ENCODE data around the gene MIEN1.
"Not testable (repeated sequence)": the region's sequence is repeated elsewhere in the genome, so short reads cannot be mapped to it uniquely, and the experiment has no call there.

MIEN1 gene

GRCh38 chr17:39737206-39737759, 7.0 kb upstream of the MIEN1 start:
- FAIRE-seq = no peak
- DNase-seq (ENCODE audit: insufficient read length) = no peak
- TF ChIP-seq TAF1 (IDR thresholded peaks at IDR 0.05; ENCODE audit: borderline replicate concordance, low read depth, low read length) = no peak
- TF ChIP-seq POLR2AphosphoS5 (IDR thresholded peaks at IDR 0.05; ENCODE audit: low read depth, low read length) = no peak
- TF ChIP-seq POLR2A (IDR thresholded peaks at IDR 0.05; ENCODE audit: low read depth, low read length) = no peak

DNA sequence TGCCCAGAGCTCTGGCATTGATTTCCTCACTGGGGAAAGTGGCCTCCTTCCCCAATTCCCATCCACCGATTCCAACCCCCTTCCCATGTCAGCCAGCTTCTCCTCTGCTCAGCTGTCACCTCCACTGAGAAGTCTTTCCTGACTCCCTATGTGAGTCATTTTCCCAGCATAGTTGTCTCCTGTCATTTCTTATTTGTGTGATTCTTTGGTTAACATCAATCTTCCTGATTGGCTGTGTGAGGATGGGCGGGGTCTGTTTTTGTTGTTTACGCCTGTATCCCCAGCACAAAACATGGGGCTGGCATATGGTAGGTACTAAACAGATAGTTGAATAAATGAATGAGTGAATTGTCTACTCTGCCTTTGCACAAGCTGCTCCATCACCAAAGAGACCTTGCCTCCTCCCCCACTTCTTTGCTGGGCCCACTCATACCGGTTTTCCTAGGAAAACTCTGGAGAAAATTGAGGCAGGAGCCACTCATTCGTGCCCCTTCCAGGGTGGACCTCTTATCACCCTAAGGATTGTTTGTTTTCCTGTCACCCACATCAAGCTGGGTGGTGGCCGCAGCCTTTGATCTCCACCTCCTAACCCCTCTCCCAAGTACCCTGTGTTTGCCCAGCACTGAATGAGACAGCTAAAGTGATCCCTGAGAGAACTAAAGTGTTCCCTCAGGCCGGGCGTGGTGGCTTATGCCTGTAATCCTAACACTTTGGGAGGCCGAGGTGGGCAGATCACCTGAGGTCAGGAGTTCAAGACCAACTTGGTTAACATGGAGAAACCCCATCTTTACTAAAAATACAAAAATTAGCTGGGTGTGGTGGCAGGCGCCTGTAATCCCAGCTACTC, 6.2 kb upstream of the MIEN1 start:
- FAIRE-seq (no peak), DNase-seq (ENCODE audit: insufficient read length) (no peak)
- TF ChIP-seq TAF1 (IDR thresholded peaks at IDR 0.05; ENCODE audit: borderline replicate concordance, low read depth, low read length) (no peak), POLR2AphosphoS5 (IDR thresholded peaks at IDR 0.05; ENCODE audit: low read depth, low read length) (no peak), POLR2A (IDR thresholded peaks at IDR 0.05; ENCODE audit: low read depth, low read length) (no peak)

DNA sequence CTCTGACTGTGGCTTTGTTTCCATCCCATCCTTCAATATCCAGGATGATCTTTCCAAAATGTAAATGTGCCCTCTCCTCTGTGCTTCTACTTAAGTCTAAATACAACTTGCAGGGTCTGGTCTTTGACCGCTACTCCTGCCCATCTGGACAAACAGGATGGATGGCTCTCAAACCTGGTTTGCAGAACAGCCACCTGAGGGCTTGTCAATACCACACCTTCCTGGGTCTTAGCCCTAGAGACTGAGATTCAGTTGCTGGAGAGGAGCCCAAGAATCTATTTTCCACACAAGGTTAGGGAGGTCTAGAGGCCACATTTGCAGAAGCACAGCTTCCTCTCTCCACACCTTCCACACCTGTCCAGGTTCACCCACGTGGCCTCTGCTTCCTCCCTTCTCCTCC, 5.5 kb upstream of the MIEN1 start:
- TF ChIP-seq POLR2A (IDR thresholded peaks at IDR 0.05; ENCODE audit: low read depth, low read length) = no peak
- TF ChIP-seq POLR2AphosphoS5 (IDR thresholded peaks at IDR 0.05; ENCODE audit: low read depth, low read length) = no peak
- TF ChIP-seq TAF1 (IDR thresholded peaks at IDR 0.05; ENCODE audit: borderline replicate concordance, low read depth, low read length) = no peak
- FAIRE-seq (no peak), DNase-seq (ENCODE audit: insufficient read length) (no peak)

- DNase-seq (ENCODE audit: insufficient read length) (no peak), FAIRE-seq (no peak)
- no peak for TF ChIP-seq TAF1 (IDR thresholded peaks at IDR 0.05; ENCODE audit: borderline replicate concordance, low read depth, low read length)
- no peak for TF ChIP-seq POLR2A (IDR thresholded peaks at IDR 0.05; ENCODE audit: low read depth, low read length)
- no peak for TF ChIP-seq POLR2AphosphoS5 (IDR thresholded peaks at IDR 0.05; ENCODE audit: low read depth, low read length)
Measured at GRCh38 chr17:39732586-39732985, 2.3 kb upstream of the MIEN1 start.

DNA sequence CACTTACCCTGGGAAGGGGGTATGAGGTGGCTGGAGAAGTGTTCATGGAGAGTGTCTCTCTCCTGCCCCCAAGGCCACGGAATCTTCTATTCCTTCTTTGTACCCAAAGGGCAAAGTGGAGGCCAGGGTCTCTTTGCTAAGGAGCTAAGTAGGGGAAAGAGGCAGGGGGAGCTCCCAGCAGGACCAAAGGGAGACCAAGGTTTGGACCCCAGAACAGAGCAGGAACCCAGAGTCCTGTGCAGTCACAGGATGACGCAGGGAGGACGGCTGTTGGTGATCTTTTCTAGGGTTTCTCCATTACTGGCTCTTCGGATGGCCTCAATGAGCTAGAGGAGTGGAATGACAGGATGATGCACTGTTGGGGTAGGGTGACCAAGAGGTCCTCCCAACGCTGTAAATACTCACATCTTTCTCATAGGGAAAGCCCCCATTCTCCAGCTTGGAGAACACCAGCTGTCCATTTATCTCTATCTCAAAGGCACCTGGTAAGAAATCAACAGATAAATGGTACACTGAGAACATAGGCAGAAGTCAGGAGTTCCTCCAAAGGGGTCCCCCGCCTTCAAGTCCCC, 966 bp downstream of the MIEN1 start:
- TF ChIP-seq POLR2A (IDR thresholded peaks at IDR 0.05; ENCODE audit: low read depth, low read length) (no peak), POLR2AphosphoS5 (IDR thresholded peaks at IDR 0.05; ENCODE audit: low read depth, low read length) (no peak), TAF1 (IDR thresholded peaks at IDR 0.05; ENCODE audit: borderline replicate concordance, low read depth, low read length) (no peak)
- peak; percentile 50 for FAIRE-seq
- no peak for DNase-seq (ENCODE audit: insufficient read length)

DNA sequence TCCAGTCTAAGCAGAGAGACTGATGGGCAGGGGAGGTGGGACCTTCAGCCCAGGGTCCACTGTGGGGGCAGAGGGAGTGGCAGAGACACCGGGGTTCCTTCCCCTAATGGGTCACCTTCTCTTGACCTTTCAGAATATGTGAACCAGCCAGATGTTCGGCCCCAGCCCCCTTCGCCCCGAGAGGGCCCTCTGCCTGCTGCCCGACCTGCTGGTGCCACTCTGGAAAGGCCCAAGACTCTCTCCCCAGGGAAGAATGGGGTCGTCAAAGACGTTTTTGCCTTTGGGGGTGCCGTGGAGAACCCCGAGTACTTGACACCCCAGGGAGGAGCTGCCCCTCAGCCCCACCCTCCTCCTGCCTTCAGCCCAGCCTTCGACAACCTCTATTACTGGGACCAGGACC, 2.8 kb downstream of the MIEN1 start:
- no peak for FAIRE-seq

DNA sequence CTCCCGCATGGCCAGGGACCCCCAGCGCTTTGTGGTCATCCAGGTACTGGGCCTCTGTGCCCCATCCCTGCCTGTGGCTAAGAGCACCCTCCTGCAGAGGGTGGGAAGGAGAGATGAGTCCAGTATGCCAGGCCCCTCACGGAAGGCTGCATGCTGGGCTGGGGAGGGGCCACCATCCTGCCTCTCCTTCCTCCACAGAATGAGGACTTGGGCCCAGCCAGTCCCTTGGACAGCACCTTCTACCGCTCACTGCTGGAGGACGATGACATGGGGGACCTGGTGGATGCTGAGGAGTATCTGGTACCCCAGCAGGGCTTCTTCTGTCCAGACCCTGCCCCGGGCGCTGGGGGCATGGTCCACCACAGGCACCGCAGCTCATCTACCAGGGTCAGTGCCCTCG, 3.7 kb downstream of the MIEN1 start:
- no peak for FAIRE-seq

More for the DNA sequence above, 2.8 kb downstream of the MIEN1 start:
- no peak for TF ChIP-seq POLR2A (IDR thresholded peaks at IDR 0.05; ENCODE audit: low read depth, low read length)
- no peak for TF ChIP-seq TAF1 (IDR thresholded peaks at IDR 0.05; ENCODE audit: borderline replicate concordance, low read depth, low read length)
- TF ChIP-seq POLR2AphosphoS5 (IDR thresholded peaks at IDR 0.05; ENCODE audit: low read depth, low read length) = no peak
- DNase-seq (ENCODE audit: insufficient read length) = no peak

DNA sequence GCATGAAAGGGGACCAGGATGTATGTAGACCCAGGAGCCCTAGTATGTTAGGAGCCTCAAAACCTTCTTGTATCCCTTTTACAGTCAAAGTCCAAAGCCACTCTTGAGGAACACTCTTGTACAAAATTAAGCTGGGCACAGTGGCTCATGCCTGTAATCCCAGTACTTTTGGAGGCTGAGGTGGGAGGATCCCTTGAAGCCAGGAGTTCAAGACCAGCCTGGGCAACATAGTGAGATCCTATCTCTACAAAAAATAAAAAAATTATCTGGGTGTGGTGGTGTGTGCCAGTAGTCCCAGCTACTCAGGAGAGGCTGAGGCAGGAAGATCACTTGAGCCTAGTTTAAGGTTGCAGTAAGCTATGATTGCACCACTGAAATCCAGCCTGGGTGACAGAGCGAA, 4.4 kb downstream of the MIEN1 start:
- FAIRE-seq; DNase-seq (ENCODE audit: insufficient read length): not testable (repeated sequence)

More for the DNA sequence above, 3.7 kb downstream of the MIEN1 start:
- peak; percentile 58; the same call in 1 of the 2 replicates for TF ChIP-seq POLR2AphosphoS5 (IDR thresholded peaks at IDR 0.05; ENCODE audit: low read depth, low read length)
- no peak for TF ChIP-seq TAF1 (IDR thresholded peaks at IDR 0.05; ENCODE audit: borderline replicate concordance, low read depth, low read length)
- no peak for DNase-seq (ENCODE audit: insufficient read length)

GRCh38 chr17:39724731-39725130, 5.6 kb downstream of the MIEN1 start:
- FAIRE-seq (no peak), DNase-seq (ENCODE audit: insufficient read length) (no peak)
- TF ChIP-seq TAF1 (IDR thresholded peaks at IDR 0.05; ENCODE audit: borderline replicate concordance, low read depth, low read length) = no peak
- TF ChIP-seq POLR2A (IDR thresholded peaks at IDR 0.05; ENCODE audit: low read depth, low read length) = no peak
- no peak for TF ChIP-seq POLR2AphosphoS5 (IDR thresholded peaks at IDR 0.05; ENCODE audit: low read depth, low read length)

- DNase-seq (ENCODE audit: insufficient read length) = no peak
- no peak for TF ChIP-seq POLR2A (IDR thresholded peaks at IDR 0.05; ENCODE audit: low read depth, low read length)
- no peak for TF ChIP-seq POLR2AphosphoS5 (IDR thresholded peaks at IDR 0.05; ENCODE audit: low read depth, low read length)
- no peak for TF ChIP-seq TAF1 (IDR thresholded peaks at IDR 0.05; ENCODE audit: borderline replicate concordance, low read depth, low read length)
- no peak for FAIRE-seq
Measured at GRCh38 chr17:39722965-39723848, 7.1 kb downstream of the MIEN1 start.

- DNase-seq (ENCODE audit: insufficient read length) = no peak
Measured at GRCh38 chr17:39722104-39722503, 8.2 kb downstream of the MIEN1 start.

More at GRCh38 chr17:39722104-39722503, 8.2 kb downstream of the MIEN1 start:
- FAIRE-seq = no peak
- TF ChIP-seq POLR2A (IDR thresholded peaks at IDR 0.05; ENCODE audit: low read depth, low read length) (no peak), TAF1 (IDR thresholded peaks at IDR 0.05; ENCODE audit: borderline replicate concordance, low read depth, low read length) (no peak), POLR2AphosphoS5 (IDR thresholded peaks at IDR 0.05; ENCODE audit: low read depth, low read length) (no peak)

All from GM12892 (cell line).